Left ventricle myocardium inferior (tissue), 1 donor: ENCODE measurements around the gene NR3C1. TPM values are rescaled to one million over a fixed set of nuclear protein-coding genes. Genes with fewer than 3 reads are reported as not detected.

Source experiments
- DNase-seq: peaks from one replicate; pipeline ENCODE4 v3.0.0-alpha.2; 2020
- H3K27ac ChIP-seq: fragments of 200-600 bp; replicated peaks from 2 replicates; pipeline ENCODE4 v1.8.0; 2021
- H3K27me3 ChIP-seq: fragments of 200-600 bp; 2 replicates; pipeline ENCODE4 v1.8.0; 2021; ENCODE audit warnings: low read depth
- H3K36me3 ChIP-seq: fragments of 200-600 bp; 2 replicates; pipeline ENCODE4 v1.8.0; 2021
- H3K4me1 ChIP-seq: fragments of 200-600 bp; 2 replicates; pipeline ENCODE4 v1.8.0; 2021
- H3K4me3 ChIP-seq: fragments of 200-600 bp; 2 replicates; pipeline ENCODE4 v1.8.0; 2021; ENCODE audit warnings: mild to moderate bottlenecking, moderate library complexity
- H3K9me3 ChIP-seq: fragments of 200-600 bp; replicated peaks from 2 replicates; pipeline ENCODE4 v1.8.0; 2021
- intact Hi-C: fragments of 100-400 bp; cut with micrococcal nuclease; formaldehyde crosslinking; loops from one replicate; pipeline ENCODE4 v1.11.0; 2022
- total RNA-seq: library from RNA; stranded (reverse); fragmentation: NEBNext Ultra II Directional; extraction: Animal tissue kit (Norgen Biotek cat#: 25700); gene quantifications from one replicate; pipeline ENCODE4 v1.2.1, GENCODE V29; 2021
- TF ChIP-seq, protein P1 (sequence below): fragments of 200-600 bp; IDR thresholded peaks from 2 replicates; pipeline ENCODE4 v1.8.0; 2021; ENCODE audit warnings: antibody characterized with exemption, mild to moderate bottlenecking, borderline replicate concordance
- donor health status: DM: no; HTN: yes; CAD: no; lungs with severe emphysema.

The NR3C1 gene
- total RNA-seq, 1 donor from 2014 or later = 44.9 TPM

DNA sequence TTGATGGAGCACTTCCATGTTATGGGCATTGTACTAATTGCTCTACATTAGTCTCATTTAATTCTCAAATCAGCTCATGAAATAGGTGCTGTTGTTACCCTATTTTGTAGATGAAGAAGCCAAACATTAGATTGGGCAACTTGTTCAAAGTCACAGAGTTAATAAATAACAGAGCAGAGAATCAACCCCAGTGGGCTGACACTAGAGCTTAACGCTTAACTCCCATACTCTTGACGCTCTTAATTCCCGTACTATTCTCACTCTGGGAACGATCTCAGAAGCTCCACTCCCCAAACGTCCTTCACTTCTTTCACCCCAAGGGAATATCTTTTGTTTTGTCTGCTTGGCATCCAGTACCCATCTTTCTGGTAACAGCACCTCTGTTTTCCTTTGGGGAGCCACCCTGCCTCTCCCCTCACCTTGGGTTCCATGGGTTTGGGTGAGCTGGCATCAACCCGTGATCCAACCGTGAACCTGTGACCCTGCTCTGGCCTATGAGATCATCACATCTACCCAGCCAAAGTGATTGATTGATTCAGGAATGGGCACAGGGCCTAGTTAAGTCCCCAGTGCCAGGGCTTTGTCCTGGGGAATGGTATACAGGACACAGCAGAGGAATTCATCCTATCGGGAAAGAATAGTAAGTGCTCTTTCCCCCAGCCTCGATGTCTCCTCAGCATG, 169.2 kb downstream of the NR3C1 start:
- Histone ChIP-seq H3K27me3 (no peaks in the 10 kb centered on the region), H3K4me1 (peaks cover 12% of the 10 kb centered on the region), H3K36me3 (no peaks in the 10 kb centered on the region), H3K9me3 (no peaks in the 10 kb centered on the region), H3K4me3 (no peak overlapping the region), H3K27ac (no peak overlapping the region)
- TF ChIP-seq, protein P1, sequence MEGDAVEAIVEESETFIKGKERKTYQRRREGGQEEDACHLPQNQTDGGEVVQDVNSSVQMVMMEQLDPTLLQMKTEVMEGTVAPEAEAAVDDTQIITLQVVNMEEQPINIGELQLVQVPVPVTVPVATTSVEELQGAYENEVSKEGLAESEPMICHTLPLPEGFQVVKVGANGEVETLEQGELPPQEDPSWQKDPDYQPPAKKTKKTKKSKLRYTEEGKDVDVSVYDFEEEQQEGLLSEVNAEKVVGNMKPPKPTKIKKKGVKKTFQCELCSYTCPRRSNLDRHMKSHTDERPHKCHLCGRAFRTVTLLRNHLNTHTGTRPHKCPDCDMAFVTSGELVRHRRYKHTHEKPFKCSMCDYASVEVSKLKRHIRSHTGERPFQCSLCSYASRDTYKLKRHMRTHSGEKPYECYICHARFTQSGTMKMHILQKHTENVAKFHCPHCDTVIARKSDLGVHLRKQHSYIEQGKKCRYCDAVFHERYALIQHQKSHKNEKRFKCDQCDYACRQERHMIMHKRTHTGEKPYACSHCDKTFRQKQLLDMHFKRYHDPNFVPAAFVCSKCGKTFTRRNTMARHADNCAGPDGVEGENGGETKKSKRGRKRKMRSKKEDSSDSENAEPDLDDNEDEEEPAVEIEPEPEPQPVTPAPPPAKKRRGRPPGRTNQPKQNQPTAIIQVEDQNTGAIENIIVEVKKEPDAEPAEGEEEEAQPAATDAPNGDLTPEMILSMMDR = no peak
- intact Hi-C loops = no loop called here
- no peak for DNase-seq

DNA sequence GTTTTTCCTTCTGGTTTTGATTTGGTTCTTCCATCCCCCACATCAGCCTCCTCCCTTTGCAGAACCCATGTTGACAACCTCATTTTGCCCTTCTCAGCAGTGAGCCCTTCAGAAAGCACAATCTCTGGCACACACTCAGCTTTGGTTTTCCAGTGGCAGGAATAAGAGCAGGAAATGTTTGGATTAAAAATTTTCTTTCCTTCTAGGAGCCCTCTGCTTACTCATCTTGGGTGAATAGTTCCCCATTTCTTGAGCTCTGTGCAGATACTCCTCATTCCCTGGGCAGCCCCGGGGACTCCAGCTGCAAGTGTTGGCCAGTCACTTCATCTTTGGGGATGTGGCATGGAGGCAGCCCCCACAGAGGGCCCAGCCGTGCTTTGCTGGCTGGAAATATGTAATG, 170.5 kb downstream of the NR3C1 start:
- Histone ChIP-seq H3K4me1 (peaks cover 14% of the 10 kb centered on the region), H3K4me3 (no peak overlapping the region), H3K36me3 (no peaks in the 10 kb centered on the region), H3K27me3 (no peaks in the 10 kb centered on the region), H3K9me3 (no peaks in the 10 kb centered on the region), H3K27ac (no peak overlapping the region)
- intact Hi-C loops = no loop called here
- no peak for DNase-seq
- TF ChIP-seq, protein P1 = no peak

DNA sequence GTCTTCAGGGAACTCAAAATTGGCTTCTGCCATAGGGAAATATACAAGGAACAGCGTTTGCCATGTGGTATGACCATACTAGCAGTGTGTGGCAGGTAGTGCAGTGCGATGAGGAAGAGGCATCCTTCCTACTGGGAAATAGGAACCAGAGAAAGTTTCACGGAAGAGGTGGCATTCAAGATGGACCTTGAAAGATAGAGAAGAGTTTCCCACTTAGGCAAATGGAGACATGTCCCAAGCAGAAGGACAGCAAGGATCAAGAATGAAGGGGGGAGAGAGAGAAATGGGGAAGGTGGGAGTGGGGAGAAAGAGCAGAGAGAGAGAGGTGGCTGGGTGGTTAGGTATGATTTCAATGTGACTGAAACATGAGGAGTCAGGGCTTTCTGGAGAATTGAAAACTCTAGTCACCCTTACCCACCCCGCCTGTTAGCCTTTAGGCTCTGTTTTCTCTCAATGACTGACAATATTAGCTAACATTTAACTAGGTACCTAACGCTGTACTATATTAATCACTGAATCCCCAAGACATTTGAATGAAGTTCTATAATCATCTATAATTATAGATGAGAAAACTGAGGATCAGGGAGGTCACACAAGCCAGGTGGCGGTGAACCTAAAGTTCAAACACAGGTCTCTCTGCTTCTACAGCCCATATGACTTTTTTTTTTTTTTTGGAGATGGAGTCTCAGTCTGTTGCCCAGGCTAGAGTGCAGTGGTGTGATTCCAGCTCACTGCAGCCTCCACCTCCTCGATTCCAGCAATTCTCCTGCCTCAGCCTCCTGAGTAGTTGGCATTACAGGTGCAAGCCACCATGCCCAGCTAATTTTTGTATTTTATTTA, 171.3 kb downstream of the NR3C1 start:
- Histone ChIP-seq H3K36me3 (no peaks in the 10 kb centered on the region), H3K27me3 (no peaks in the 10 kb centered on the region), H3K27ac (no peak overlapping the region), H3K4me3 (no peak overlapping the region), H3K4me1 (peaks cover 18% of the 10 kb centered on the region), H3K9me3 (no peaks in the 10 kb centered on the region)
- intact Hi-C loops = no loop called here
- no peak for DNase-seq
- TF ChIP-seq, protein P1 = no peak

DNA sequence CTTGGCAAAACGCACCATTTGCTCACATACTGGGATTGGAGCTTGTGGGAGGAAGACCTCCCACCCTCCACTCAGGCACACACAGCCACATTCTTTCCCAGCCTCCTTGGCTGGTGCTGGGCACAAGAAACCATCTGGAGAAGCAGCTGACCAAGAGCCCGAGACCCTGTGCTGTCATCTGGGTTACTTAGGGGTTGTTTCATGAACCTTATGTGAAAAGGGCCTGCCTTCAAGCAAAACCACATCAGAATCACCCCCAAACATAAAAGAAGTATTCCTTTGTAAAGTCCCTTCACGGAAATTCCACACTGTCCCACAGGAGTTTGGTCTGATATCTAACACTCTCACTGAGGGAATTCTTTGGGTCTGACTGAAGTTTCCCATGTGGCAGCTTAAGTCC, 172.1 kb downstream of the NR3C1 start:
- DNase-seq = no peak
- no peaks in the 10 kb centered on the region for H3K9me3 ChIP-seq
- H3K27me3 ChIP-seq = no peaks in the 10 kb centered on the region
- H3K36me3 ChIP-seq = no peaks in the 10 kb centered on the region
- no peak overlapping the region for H3K4me3 ChIP-seq
- peaks cover 22% of the 10 kb centered on the region for H3K4me1 ChIP-seq
- intact Hi-C loops = no loop called here
- H3K27ac ChIP-seq = no peak overlapping the region
- TF ChIP-seq, protein P1 = no peak

DNA sequence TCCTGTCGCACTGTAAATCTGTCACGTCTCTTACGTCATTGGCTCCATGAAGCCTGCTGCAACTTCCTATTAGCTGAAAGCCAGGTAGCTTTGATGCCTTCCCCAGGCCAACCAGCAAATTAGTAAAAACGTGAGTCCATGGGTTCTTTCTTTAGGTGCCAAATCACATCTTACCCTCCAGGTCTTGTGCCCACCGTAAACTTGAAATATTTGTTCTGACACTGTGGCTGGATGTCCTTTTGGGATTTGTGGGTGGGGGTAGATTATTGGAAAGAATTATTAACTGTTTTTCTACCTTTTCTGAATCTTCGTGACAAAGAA, 172.8 kb downstream of the NR3C1 start:
- H3K4me1 ChIP-seq = peaks cover 22% of the 10 kb centered on the region
- TF ChIP-seq, protein P1 = no peak
- intact Hi-C loops = no loop called here
- H3K9me3 ChIP-seq = no peaks in the 10 kb centered on the region
- no peak overlapping the region for H3K4me3 ChIP-seq
- H3K36me3 ChIP-seq = no peaks in the 10 kb centered on the region
- DNase-seq = no peak
- no peak overlapping the region for H3K27ac ChIP-seq
- no peaks in the 10 kb centered on the region for H3K27me3 ChIP-seq
